ENCODE measurements around the gene TEX29.

TEX29 gene

DNA sequence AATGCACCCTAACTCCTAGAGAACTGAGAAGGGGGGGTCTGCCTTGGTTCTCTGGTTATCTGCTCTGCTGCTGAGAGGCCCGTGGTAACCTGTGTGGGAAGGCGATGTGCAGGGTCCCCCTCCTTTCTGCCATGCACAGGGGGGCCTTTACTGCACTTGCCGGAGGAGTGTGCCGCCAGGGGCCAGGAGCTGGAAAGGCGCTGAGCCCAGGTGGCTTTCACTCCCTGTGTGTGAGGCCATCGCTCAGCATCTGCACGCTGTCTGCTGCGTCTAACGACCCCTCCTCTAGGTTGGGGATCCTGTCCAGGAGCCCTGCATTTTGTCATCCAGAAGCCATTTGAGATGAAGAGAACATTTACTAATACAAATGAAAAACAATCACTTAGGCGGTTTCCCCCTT, 37.0 kb upstream of the TEX29 start:
- Histone ChIP-seq H3K4me3 (no peak overlapping the region), H3K4me1 (no peaks in the 10 kb centered on the region), H3K9me3 (no peaks in the 10 kb centered on the region), H3K36me3 (replicated peaks) (peaks cover 35% of the 10 kb centered on the region), H3K27me3 (ENCODE audit: low read depth) (no peaks in the 10 kb centered on the region)
- in situ Hi-C loops (cut with MboI; ENCODE audit: low sequenced_read_pairs), result no loop called here
- no peak for DNase-seq (ENCODE audit: low spot score in 2 of 2)

DNA sequence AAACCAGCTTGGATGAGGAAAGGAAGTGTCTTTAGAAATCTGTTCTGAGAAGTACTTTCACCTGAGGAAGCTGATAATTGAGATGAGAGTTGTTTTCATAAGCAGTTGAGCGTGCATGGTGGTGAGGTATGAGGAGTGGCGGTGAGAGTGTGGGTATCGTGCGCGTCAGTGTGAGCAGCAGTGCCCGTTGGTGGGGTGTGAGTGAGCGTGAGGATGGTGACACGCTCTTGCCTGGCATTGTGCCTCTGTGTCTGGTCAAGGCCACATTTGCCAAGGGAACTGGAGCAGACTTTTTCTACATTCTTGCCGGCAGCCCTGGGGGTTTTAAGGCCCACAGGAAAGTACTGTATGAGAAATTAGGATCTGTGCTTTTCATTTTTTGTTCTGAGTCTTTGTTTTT, 36.5 kb upstream of the TEX29 start:
- Histone ChIP-seq H3K4me1 (no peaks in the 10 kb centered on the region), H3K4me3 (no peak overlapping the region), H3K27me3 (ENCODE audit: low read depth) (no peaks in the 10 kb centered on the region), H3K9me3 (no peaks in the 10 kb centered on the region), H3K36me3 (replicated peaks) (peaks cover 35% of the 10 kb centered on the region)
- no peak for DNase-seq (ENCODE audit: low spot score in 2 of 2)
- in situ Hi-C loops (cut with MboI; ENCODE audit: low sequenced_read_pairs), result no loop called here

DNA sequence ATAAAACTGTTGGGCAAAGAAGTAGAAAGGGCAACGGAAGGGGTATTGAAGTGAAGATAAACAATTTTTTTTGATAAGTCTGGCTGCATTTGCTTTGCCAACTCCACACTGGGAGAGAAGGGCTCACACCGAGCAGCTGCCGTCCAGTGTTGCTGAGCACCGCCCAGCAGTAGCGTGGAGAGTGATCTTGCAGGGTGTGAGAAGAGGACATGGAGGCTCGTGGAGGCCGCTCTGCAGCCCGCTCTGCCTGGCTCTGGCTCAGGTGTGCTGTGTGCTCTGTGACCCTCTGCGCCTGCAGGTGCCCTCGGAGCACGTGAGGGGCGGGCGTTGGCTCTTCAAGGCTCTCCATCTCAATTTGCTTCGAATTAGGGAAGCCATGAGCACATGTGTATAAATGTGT, 35.9 kb upstream of the TEX29 start:
- H3K27me3 ChIP-seq (ENCODE audit: low read depth), result no peaks in the 10 kb centered on the region
- DNase-seq (ENCODE audit: low spot score in 2 of 2), result no peak
- H3K36me3 ChIP-seq (replicated peaks), result peaks cover 38% of the 10 kb centered on the region
- in situ Hi-C loops (cut with MboI; ENCODE audit: low sequenced_read_pairs), result no loop called here
- H3K9me3 ChIP-seq, result no peaks in the 10 kb centered on the region
- H3K4me3 ChIP-seq, result no peak overlapping the region
- no peaks in the 10 kb centered on the region for H3K4me1 ChIP-seq

DNA sequence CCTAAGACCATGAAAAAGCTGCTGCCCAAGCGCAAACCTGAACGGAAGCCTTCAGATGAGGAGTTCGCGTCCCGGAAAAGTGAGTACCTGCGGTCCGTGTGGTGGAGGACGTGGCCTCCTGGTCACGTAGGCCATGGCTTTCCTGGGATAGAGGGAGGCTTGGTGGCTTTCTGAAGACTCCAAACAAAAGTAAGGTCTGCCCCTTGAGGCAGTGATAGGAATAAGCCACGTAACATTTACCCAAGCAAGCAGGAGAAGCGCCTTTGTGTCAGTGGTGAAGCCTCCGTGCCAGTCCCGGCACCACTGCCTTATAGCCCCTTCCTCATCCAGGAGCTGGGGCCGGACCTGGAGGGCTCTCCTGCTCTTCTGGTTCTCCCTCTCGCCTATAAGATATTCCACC, 34.3 kb upstream of the TEX29 start:
- no peaks in the 10 kb centered on the region for H3K4me1 ChIP-seq
- no peaks in the 10 kb centered on the region for H3K27me3 ChIP-seq (ENCODE audit: low read depth)
- H3K9me3 ChIP-seq, result no peaks in the 10 kb centered on the region
- peaks cover 35% of the 10 kb centered on the region for H3K36me3 ChIP-seq (replicated peaks)
- in situ Hi-C loops (cut with MboI; ENCODE audit: low sequenced_read_pairs), result no loop called here
- no peak overlapping the region for H3K4me3 ChIP-seq
- DNase-seq (ENCODE audit: low spot score in 2 of 2), result no peak

DNA sequence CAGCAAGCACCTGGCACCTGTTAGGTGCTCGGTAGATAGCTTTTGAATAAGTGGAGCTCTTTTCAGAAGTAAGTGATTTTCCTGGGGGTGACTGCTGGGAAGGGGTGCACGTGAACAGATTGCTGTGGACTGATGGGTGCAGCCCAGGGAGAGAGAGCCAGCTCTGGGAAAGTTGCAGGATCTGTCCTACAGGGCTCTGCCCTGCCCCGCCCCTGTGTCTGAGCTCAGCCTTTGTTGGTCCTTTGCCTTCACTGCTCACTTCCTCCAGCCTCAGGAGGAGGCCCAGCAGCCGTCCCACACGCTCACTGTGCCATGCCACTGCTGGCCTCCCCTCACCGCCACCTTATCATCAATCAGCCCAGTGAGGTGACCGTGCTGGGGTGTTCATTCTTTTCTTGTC, 33.7 kb upstream of the TEX29 start:
- H3K9me3 ChIP-seq, result no peaks in the 10 kb centered on the region
- in situ Hi-C loops (cut with MboI; ENCODE audit: low sequenced_read_pairs), result no loop called here
- H3K27me3 ChIP-seq (ENCODE audit: low read depth), result no peaks in the 10 kb centered on the region
- peaks cover 29% of the 10 kb centered on the region for H3K36me3 ChIP-seq (replicated peaks)
- DNase-seq (ENCODE audit: low spot score in 2 of 2), result no peak
- no peak overlapping the region for H3K4me3 ChIP-seq
- no peaks in the 10 kb centered on the region for H3K4me1 ChIP-seq

DNA sequence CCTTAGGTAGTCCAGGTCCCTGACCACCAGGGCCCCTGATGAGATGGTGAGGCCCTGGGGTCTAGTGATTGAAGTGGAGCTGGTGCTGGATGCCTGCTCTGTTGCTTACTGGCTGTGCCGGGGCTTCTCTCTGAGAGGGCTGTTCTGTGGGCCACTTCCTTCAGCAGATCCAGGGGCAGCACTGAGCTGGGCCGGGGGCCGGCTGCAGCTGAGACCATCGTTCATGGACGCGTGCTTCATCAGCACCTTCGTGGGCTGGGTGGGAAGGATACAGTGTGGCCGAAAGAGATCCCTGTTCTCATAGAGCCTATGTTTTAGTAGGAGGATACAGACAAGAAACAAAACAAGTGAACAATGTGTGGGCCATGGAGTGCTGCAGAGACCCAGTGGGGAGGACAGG, 33.2 kb upstream of the TEX29 start:
- in situ Hi-C loops (cut with MboI; ENCODE audit: low sequenced_read_pairs), result no loop called here
- no peak overlapping the region for H3K4me3 ChIP-seq
- H3K9me3 ChIP-seq, result no peaks in the 10 kb centered on the region
- H3K4me1 ChIP-seq, result no peaks in the 10 kb centered on the region
- H3K36me3 ChIP-seq (replicated peaks), result peaks cover 26% of the 10 kb centered on the region
- no peak for DNase-seq (ENCODE audit: low spot score in 2 of 2)
- H3K27me3 ChIP-seq (ENCODE audit: low read depth), result no peaks in the 10 kb centered on the region

DNA sequence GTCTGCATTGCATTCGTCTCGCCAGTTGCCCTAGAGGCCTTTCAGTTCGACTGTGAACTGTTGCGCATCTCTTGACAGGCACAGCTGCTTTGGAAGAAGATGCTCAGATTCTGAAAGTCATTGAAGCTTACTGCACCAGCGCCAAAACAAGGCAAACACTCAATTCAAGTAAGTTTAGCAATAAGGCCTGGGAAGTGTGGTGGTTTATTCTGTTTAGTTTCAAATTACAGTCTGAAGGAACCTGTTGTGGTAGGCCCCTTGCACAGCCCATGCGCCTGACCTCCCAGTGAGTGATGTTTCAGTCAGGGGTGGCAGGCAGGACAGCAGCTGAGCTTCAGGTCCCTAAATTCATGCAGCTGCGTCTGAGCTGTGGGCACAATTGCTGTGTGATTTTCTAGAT, 32.2 kb upstream of the TEX29 start:
- in situ Hi-C loops (cut with MboI; ENCODE audit: low sequenced_read_pairs), result no loop called here
- no peaks in the 10 kb centered on the region for H3K4me1 ChIP-seq
- no peak overlapping the region for H3K4me3 ChIP-seq
- H3K36me3 ChIP-seq (replicated peaks), result peaks cover 28% of the 10 kb centered on the region
- no peaks in the 10 kb centered on the region for H3K27me3 ChIP-seq (ENCODE audit: low read depth)
- no peak for DNase-seq (ENCODE audit: low spot score in 2 of 2)
- H3K9me3 ChIP-seq, result no peaks in the 10 kb centered on the region

DNA sequence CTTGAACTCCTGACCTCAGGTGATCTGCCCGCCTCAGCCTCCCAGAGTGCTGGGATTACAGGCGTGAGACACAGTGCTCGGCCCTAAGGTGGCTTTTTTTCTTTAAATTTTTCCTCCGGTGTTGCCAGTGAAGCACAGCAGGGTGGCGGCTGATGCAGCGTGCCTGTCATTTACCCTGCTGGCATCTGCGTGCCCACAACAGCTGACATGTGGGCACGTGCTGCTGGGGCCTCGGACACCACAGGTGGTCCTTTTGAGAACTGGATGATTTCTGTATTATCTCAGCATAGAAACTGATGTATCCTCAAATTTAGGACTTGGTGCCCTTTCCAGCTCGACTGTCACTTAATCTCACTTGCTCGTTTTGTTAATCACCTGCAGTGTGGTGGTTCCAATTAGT, 31.2 kb upstream of the TEX29 start:
- Histone ChIP-seq H3K4me1 (no peaks in the 10 kb centered on the region), H3K4me3 (no peak overlapping the region), H3K9me3 (no peaks in the 10 kb centered on the region), H3K27me3 (ENCODE audit: low read depth) (no peaks in the 10 kb centered on the region), H3K36me3 (replicated peaks) (peaks cover 24% of the 10 kb centered on the region)
- no peak for DNase-seq (ENCODE audit: low spot score in 2 of 2)
- in situ Hi-C loops (cut with MboI; ENCODE audit: low sequenced_read_pairs), result no loop called here

DNA sequence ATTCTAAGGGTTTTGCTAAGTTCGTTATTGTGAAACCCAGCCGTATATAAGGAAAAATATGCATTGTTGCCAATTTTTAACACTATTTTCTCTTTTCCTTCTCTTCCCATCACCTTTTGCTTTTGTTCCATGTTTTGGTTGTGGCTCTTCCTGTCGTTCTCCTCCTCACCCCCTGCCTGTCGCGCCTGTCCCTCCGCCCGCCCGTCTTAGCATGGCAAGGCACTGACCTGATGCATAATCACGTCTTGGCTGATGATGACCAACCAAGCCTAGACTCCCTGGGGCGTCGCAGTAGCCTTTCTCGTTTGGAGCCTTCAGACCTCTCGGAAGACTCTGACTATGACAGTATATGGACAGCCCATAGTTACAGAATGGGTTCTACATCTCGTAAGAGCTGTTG, 28.5 kb upstream of the TEX29 start:
- Histone ChIP-seq H3K9me3 (no peaks in the 10 kb centered on the region), H3K27me3 (ENCODE audit: low read depth) (no peaks in the 10 kb centered on the region), H3K4me3 (no peak overlapping the region), H3K36me3 (replicated peaks) (peaks cover 13% of the 10 kb centered on the region), H3K4me1 (no peaks in the 10 kb centered on the region)
- in situ Hi-C loops (cut with MboI; ENCODE audit: low sequenced_read_pairs), result no loop called here
- no peak for DNase-seq (ENCODE audit: low spot score in 2 of 2)

DNA sequence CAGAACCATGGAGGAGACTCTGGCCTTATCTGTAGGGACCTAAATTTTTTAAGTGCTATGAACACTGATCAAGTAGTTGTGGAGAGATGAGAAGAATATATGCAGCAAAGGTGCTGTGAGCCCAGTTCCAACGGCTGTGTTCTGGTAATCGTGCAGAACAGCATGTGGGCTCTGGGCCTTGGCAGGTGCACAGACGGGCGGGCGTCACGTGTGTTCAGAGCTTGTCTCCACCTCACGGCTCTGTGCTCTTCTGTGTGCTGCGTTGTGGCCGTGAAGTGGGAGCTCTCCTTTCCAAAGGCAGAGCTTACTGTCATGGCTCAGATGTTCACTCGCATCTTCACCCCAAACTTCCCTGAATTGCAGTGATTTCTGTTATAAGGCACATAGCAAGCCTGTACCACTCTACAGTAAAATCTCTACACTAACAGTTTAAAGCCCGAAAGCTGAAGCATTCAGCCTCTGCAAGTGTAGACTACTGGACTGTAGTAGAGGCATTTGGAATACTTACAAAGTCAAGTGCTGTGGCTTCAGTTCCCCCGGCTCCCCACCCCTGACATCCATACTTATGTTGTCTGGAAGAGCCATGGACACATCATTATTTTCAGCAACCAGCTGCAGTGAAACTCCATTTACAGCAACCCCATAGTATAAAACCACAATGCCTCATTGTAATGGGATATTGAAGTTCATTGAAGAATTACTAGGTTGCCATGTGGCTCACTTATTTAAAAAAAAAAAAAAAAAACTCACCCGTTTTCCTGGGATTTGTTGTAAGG, 27.5 kb upstream of the TEX29 start:
- H3K36me3 ChIP-seq (replicated peaks), result peaks cover 13% of the 10 kb centered on the region
- no peak for DNase-seq (ENCODE audit: low spot score in 2 of 2)
- H3K4me1 ChIP-seq, result no peaks in the 10 kb centered on the region
- H3K27me3 ChIP-seq (ENCODE audit: low read depth), result no peaks in the 10 kb centered on the region
- in situ Hi-C loops (cut with MboI; ENCODE audit: low sequenced_read_pairs), result no loop called here
- H3K4me3 ChIP-seq, result no peak overlapping the region
- no peaks in the 10 kb centered on the region for H3K9me3 ChIP-seq

DNA sequence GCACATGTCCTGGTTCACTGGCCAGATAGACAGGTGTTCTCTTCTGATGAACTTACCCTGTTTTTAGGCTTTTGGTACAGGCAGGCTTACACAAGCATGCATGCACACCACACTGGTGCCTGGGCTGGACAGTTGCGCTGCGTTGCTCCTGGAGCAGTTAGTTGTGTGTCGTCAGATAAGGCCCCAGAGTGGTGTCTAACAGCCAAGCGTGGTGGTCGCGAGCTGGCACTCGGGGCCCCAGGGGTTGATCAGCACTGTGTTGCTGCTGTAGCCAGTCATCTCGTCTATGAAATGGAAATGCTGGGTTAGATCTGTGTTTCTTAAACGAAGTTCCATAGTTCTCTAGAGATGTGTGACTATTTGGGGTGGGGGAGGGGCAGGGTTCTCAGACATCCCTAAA, 24.6 kb upstream of the TEX29 start:
- in situ Hi-C loops (cut with MboI; ENCODE audit: low sequenced_read_pairs), result no loop called here
- Histone ChIP-seq H3K4me1 (no peaks in the 10 kb centered on the region), H3K36me3 (replicated peaks) (peaks cover 13% of the 10 kb centered on the region), H3K4me3 (no peak overlapping the region), H3K9me3 (no peaks in the 10 kb centered on the region), H3K27me3 (ENCODE audit: low read depth) (no peaks in the 10 kb centered on the region)
- no peak for DNase-seq (ENCODE audit: low spot score in 2 of 2)

DNA sequence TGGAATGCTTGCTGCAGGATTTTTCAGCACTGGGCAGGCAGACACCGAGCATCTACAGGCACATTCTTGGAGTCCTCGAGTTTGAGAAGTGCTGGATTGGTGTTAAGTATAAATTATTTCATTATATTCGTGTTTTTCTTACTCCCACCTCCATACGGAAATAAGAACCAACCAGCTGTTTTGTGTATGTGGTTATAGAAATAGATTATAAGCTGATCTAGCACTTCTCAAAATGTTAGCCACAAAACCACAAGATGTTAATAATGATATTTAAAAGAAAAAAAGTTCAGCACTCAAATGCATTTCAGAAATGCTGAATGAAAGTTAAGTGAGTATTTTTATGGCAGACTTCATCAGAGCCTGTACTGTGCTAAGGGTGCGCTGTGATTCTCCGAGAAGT, 24.0 kb upstream of the TEX29 start:
- Histone ChIP-seq H3K4me1 (no peaks in the 10 kb centered on the region), H3K9me3 (no peaks in the 10 kb centered on the region), H3K36me3 (replicated peaks) (peaks cover 18% of the 10 kb centered on the region), H3K27me3 (ENCODE audit: low read depth) (no peaks in the 10 kb centered on the region), H3K4me3 (no peak overlapping the region)
- in situ Hi-C loops (cut with MboI; ENCODE audit: low sequenced_read_pairs), result no loop called here
- no peak for DNase-seq (ENCODE audit: low spot score in 2 of 2)

DNA sequence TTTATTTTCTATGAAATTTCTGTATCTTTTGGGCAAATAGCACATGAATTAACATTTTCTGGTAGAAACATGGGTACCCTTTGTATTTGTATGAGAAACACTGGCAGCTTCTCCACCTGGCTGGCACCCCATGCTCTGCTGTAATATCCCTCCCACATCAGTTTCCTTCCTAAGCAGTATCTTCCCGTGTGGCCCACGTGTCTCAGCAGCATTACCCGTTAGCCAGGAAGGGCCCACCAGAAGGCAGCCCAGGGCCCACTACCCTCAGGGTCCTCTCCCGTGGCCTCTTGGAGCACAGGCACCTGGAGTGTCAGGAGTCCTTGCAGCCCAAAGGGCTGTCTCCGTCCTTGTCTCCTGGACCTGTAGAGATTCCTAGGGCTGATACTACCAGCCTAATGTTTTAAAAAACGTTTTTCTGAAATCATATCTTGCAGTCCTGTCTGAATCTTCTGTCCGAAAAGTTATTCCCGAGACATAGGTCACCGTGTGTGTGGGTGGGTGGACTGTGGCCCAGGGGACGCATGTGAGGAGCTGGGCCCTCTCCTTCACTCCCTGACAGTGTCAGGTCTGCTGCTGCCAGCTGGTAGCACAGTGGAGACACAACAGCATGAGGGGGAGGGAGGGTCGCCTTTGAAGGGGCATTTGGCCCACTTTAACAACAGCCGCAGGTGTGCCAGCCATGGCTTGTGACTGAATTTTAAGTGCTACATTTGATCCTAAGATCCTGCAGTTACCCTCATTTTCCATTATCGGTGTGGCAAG, 22.0 kb upstream of the TEX29 start:
- Histone ChIP-seq H3K9me3 (no peaks in the 10 kb centered on the region), H3K4me3 (no peak overlapping the region), H3K4me1 (no peaks in the 10 kb centered on the region), H3K27me3 (ENCODE audit: low read depth) (no peaks in the 10 kb centered on the region), H3K36me3 (replicated peaks) (peaks cover 23% of the 10 kb centered on the region)
- in situ Hi-C loops (cut with MboI; ENCODE audit: low sequenced_read_pairs), result no loop called here
- no peak for DNase-seq (ENCODE audit: low spot score in 2 of 2)

DNA sequence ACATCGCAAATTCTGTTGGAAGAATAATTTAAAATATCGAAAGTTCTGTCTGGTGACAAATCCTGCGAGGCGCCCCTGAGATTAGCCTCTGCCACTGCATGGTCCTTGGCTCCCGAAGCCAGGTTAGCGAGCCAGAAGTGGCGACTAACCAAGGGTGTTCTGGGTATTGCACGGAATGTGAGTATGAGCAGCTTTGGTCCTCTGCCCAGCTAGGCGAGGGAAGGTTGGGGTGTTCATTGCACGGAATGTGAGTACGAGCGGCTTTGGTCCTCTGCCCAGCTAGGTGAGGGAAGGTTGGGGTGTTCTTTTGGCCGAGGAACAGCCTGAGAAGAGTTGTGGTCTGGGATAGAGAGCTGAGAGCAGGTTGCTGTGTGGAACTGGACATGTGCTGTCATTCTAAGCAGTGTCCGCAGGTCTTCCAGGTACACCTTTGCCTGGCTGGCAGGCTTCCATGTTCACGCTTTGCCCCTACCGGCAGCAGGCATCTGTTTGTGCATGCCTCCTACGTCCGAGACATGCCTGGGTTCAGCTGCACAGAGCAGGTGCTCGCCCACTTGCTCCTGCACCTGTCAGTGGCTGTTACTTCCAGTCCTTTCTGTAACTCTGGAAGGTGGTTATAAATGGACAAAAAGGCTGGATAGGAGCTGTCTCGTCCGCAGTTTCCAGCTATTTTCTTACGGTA, 18.3 kb upstream of the TEX29 start:
- H3K9me3 ChIP-seq, result no peaks in the 10 kb centered on the region
- no peaks in the 10 kb centered on the region for H3K4me1 ChIP-seq
- no peak overlapping the region for H3K4me3 ChIP-seq
- in situ Hi-C loops (cut with MboI; ENCODE audit: low sequenced_read_pairs), result no loop called here
- peaks cover 36% of the 10 kb centered on the region for H3K36me3 ChIP-seq (replicated peaks)
- no peak for DNase-seq (ENCODE audit: low spot score in 2 of 2)
- no peaks in the 10 kb centered on the region for H3K27me3 ChIP-seq (ENCODE audit: low read depth)

All from HAP-1 (cell line).